Measurements from ENCODE around the gene MRPL12. TPM values are rescaled to one million over a fixed set of nuclear protein-coding genes. Genes with fewer than 3 reads are reported as not detected.

MRPL12 gene
- total RNA-seq, 1 experiment from 2014 or later, result 140 TPM

DNA sequence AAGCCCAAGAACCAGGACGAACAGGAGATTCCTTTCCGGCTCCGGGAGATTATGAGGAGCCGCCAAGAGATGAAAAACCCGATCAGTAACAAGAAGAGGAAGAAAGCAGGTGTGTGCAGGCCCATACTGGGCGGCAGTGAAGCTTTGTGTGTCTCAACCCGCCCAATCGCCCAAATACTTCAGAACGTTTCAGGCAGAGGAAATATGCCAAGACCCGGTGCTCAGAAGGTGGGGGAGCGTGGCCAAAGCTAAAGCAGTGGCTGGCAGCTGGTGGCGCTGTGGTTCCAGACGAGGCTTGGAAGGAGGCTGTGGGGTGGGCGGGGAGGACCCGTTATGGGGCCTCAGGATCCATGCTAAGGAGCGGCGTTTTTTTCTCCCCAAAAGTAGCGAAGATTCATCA is 35.4 kb upstream of the MRPL12 start:
- Histone ChIP-seq H4K8ac (replicated peaks; ENCODE audit: insufficient read length, low read depth, low read length) (no peak overlapping the region), H4K91ac (ENCODE audit: insufficient read length, low read depth, low read length) (no peak overlapping the region), H3K23me2 (ENCODE audit: insufficient read length, low read depth, low read length, poor library complexity, severe bottlenecking) (peaks cover 3% of the 10 kb centered on the region), H3K23ac (ENCODE audit: insufficient read length, low read depth, low read length) (no peak overlapping the region), H4K20me1 (ENCODE audit: control insufficient read depth, insufficient read depth, insufficient read length) (no peaks in the 10 kb centered on the region), H3K18ac (ENCODE audit: insufficient read length, low read depth, low read length) (no peak overlapping the region), H3K79me1 (ENCODE audit: insufficient read depth, low read depth, low read length, poor library complexity, severe bottlenecking) (peaks cover 10% of the 10 kb centered on the region), H3K27me3 (ENCODE audit: insufficient read depth, low read length) (no peaks in the 10 kb centered on the region), H2AK5ac (ENCODE audit: insufficient read length, low read length) (no peak overlapping the region), H3K9ac (ENCODE audit: extremely low read depth, insufficient read length, low read length) (no peak overlapping the region), H3K9me3 (ENCODE audit: control insufficient read depth, low read depth, low read length) (no peaks in the 10 kb centered on the region), H2BK5ac (ENCODE audit: insufficient read length, low read length) (no peak overlapping the region), H2BK12ac (ENCODE audit: insufficient read length, low read depth, low read length) (no peak overlapping the region), H2BK15ac (ENCODE audit: low read depth, low read length) (no peak overlapping the region), H4K5ac (ENCODE audit: insufficient read length, low read depth, low read length) (no peak overlapping the region), H3K4me1 (ENCODE audit: insufficient read depth, low read length) (peaks cover 2% of the 10 kb centered on the region; the same call in 1 of the 2 replicates), H2BK120ac (ENCODE audit: low read depth, low read length, poor library complexity, severe bottlenecking) (no peak overlapping the region), H3K56ac (ENCODE audit: insufficient read length, low read depth, low read length) (no peak overlapping the region), H3K79me2 (ENCODE audit: insufficient read depth, low read length) (peaks cover 4% of the 10 kb centered on the region; the same call in 1 of the 2 replicates), H3K27ac (ENCODE audit: insufficient read length, low read depth, low read length) (no peak overlapping the region), H3K4ac (ENCODE audit: low read depth, low read length) (no peak overlapping the region), H3K4me2 (ENCODE audit: insufficient read depth, insufficient read length, low read length) (peak overlapping the region; percentile 89), H2AFZ (ENCODE audit: low read length) (no peak overlapping the region), H3T11ph (ENCODE audit: low read length) (no peak overlapping the region), H2BK20ac (ENCODE audit: low read depth, low read length, poor library complexity, severe bottlenecking) (no peak overlapping the region), H3K14ac (ENCODE audit: insufficient read depth, low read length) (no peak overlapping the region)
- TF ChIP-seq, protein P1, sequence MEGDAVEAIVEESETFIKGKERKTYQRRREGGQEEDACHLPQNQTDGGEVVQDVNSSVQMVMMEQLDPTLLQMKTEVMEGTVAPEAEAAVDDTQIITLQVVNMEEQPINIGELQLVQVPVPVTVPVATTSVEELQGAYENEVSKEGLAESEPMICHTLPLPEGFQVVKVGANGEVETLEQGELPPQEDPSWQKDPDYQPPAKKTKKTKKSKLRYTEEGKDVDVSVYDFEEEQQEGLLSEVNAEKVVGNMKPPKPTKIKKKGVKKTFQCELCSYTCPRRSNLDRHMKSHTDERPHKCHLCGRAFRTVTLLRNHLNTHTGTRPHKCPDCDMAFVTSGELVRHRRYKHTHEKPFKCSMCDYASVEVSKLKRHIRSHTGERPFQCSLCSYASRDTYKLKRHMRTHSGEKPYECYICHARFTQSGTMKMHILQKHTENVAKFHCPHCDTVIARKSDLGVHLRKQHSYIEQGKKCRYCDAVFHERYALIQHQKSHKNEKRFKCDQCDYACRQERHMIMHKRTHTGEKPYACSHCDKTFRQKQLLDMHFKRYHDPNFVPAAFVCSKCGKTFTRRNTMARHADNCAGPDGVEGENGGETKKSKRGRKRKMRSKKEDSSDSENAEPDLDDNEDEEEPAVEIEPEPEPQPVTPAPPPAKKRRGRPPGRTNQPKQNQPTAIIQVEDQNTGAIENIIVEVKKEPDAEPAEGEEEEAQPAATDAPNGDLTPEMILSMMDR (conservative IDR thresholded peaks at IDR 0.05), result peak; percentile 44; the same call in 2 of the 3 replicates
- Mint-ChIP-seq H3K9me3 (no peaks in the 10 kb centered on the region), H3K4me3 (peak overlapping the region; percentile 97), H3K4me1 (peaks cover 18 to 19% of the 10 kb centered on the region in 2 experiments), H3K27ac (peak overlapping the region in 2 of 3 experiments; percentile 56 to 68; a peak in 2 of 7 replicates), H3K27me3 (ENCODE audit: low read depth) (no peaks in the 10 kb centered on the region), H3K36me3 (ENCODE audit: insufficient read depth in 1 of 3, low read depth in 3 of 3) (peaks cover 43 to 65% (median 65%) of the 10 kb centered on the region in 3 experiments; a peak in 6 of 7 replicates)
- WGBS (ENCODE audit: extremely low coverage, insufficient read length, low lambda C conversion rate), result no CpG with 5 or more reads among the region's 18 CpGs
- peak; percentile 77 for DNase-seq

Data from H9 (cell line).